Measurements from ENCODE around the gene PPP3CB.

PPP3CB gene

GRCh38 chr10:73529089-73529832 lies 33.4 kb upstream of the PPP3CB start:
- H3K36me3 ChIP-seq, result no peaks in the 10 kb centered on the region
- TF ChIP-seq CTCF (IDR thresholded peaks at IDR 0.05), result peak; percentile 66

GRCh38 chr10:73522263-73522662 lies 26.4 kb upstream of the PPP3CB start:
- Histone ChIP-seq H3K4me1 (ENCODE audit: control insufficient read depth in 1 of 2, insufficient read depth in 1 of 2, low read depth in 1 of 2, low read length in 1 of 2) (no peaks in the 10 kb centered on the region), H3K27ac (no peak overlapping the region), H3K9me3 (no peaks in the 10 kb centered on the region), H3K36me3 (no peaks in the 10 kb centered on the region), H3K4me3 (ENCODE audit: low read depth in 1 of 2, low read length in 1 of 2) (no peak overlapping the region), H3K27me3 (no peaks in the 10 kb centered on the region)
- no peak for TF ChIP-seq CTCF (IDR thresholded peaks at IDR 0.05)

More at GRCh38 chr10:73529089-73529832, 33.4 kb upstream of the PPP3CB start:
- Histone ChIP-seq H3K27me3 (no peaks in the 10 kb centered on the region), H3K4me1 (ENCODE audit: control insufficient read depth in 1 of 2, insufficient read depth in 1 of 2, low read depth in 1 of 2, low read length in 1 of 2) (no peaks in the 10 kb centered on the region), H3K27ac (no peak overlapping the region), H3K9me3 (no peaks in the 10 kb centered on the region), H3K4me3 (ENCODE audit: low read depth in 1 of 2, low read length in 1 of 2) (no peak overlapping the region)

- no peaks in the 10 kb centered on the region for H3K27me3 ChIP-seq
- no peak overlapping the region for H3K4me3 ChIP-seq (ENCODE audit: low read depth in 1 of 2, low read length in 1 of 2)
- H3K27ac ChIP-seq, result no peak overlapping the region
- TF ChIP-seq CTCF (IDR thresholded peaks at IDR 0.05), result no peak
- H3K4me1 ChIP-seq (ENCODE audit: control insufficient read depth in 1 of 2, insufficient read depth in 1 of 2, low read depth in 1 of 2, low read length in 1 of 2), result no peaks in the 10 kb centered on the region
- H3K36me3 ChIP-seq, result no peaks in the 10 kb centered on the region
- H3K9me3 ChIP-seq, result no peaks in the 10 kb centered on the region
These were observed 23.5 kb upstream of the PPP3CB start for GRCh38 chr10:73519336-73519735.

GRCh38 chr10:73517166-73517888 lies 21.5 kb upstream of the PPP3CB start:
- H3K4me3 ChIP-seq (ENCODE audit: low read depth in 1 of 2, low read length in 1 of 2), result no peak overlapping the region
- no peaks in the 10 kb centered on the region for H3K9me3 ChIP-seq
- no peaks in the 10 kb centered on the region for H3K36me3 ChIP-seq
- TF ChIP-seq CTCF (IDR thresholded peaks at IDR 0.05), result no peak
- no peak overlapping the region for H3K27ac ChIP-seq
- no peaks in the 10 kb centered on the region for H3K4me1 ChIP-seq (ENCODE audit: control insufficient read depth in 1 of 2, insufficient read depth in 1 of 2, low read depth in 1 of 2, low read length in 1 of 2)
- no peaks in the 10 kb centered on the region for H3K27me3 ChIP-seq

- Histone ChIP-seq H3K36me3 (no peaks in the 10 kb centered on the region), H3K4me3 (ENCODE audit: low read depth in 1 of 2, low read length in 1 of 2) (no peak overlapping the region), H3K9me3 (no peaks in the 10 kb centered on the region), H3K27ac (no peak overlapping the region), H3K27me3 (no peaks in the 10 kb centered on the region), H3K4me1 (ENCODE audit: control insufficient read depth in 1 of 2, insufficient read depth in 1 of 2, low read depth in 1 of 2, low read length in 1 of 2) (no peaks in the 10 kb centered on the region)
- no peak for TF ChIP-seq CTCF (IDR thresholded peaks at IDR 0.05)
These were observed 16.5 kb upstream of the PPP3CB start for GRCh38 chr10:73512207-73512743.
